WTC11 (cell line): ENCODE measurements around the gene TCF7L1. TPM values are rescaled to one million over a fixed set of nuclear protein-coding genes. Genes with fewer than 3 reads are reported as not detected.

Source experiments
- ATAC-seq: fragments of 200-7000 bp; cut with Tn5 transposase; 2 replicates; pipeline ENCODE4 v1.10.0; 2021; ENCODE audit warnings: mild to moderate bottlenecking, moderate library complexity
- CTCF ChIA-PET: fragments of 300-600 bp; sonication (Branson Sonifier 250); formaldehyde crosslinking; loops from one replicate; lab custom pipeline; 2021; ENCODE audit warnings: antibody characterized with exemption; lab: Charles Lee
- POLR2A ChIA-PET: fragments of 350-600 bp; sonication (Branson Sonifier 250); formaldehyde crosslinking; loops from one replicate; lab custom pipeline; 2021; ENCODE audit warnings: antibody characterized with exemption; lab: Charles Lee
- DNase-seq: peaks from one replicate; pipeline ENCODE4 v3.0.0; 2021; ENCODE audit warnings: low spot score
- H3K27ac Mint-ChIP-seq: 2 replicates; pipeline ENCODE4 v1.8.0; 2021; ENCODE audit warnings: mixed read lengths
- H3K27me3 Mint-ChIP-seq: 2 replicates; pipeline ENCODE4 v1.8.0; 2021; ENCODE audit warnings: low read depth, mild to moderate bottlenecking, moderate library complexity, mixed read lengths
- H3K36me3 Mint-ChIP-seq: 2 replicates; pipeline ENCODE4 v1.8.0; 2021; ENCODE audit warnings: mixed read lengths
- H3K4me1 Mint-ChIP-seq: 2 replicates; pipeline ENCODE4 v1.8.0; 2022; ENCODE audit warnings: mixed read lengths
- H3K4me3 Mint-ChIP-seq: 2 replicates; pipeline ENCODE4 v1.8.0; 2021; ENCODE audit warnings: mild to moderate bottlenecking, moderate library complexity, mixed read lengths
- H3K9me3 Mint-ChIP-seq: 2 replicates; pipeline ENCODE4 v1.8.0; 2021; ENCODE audit warnings: mixed read lengths
- ELF4 ChIP-seq: sonication (generic); formaldehyde crosslinking; IDR thresholded peaks from 2 replicates; pipeline ENCODE4 v1.8.1; 2022; ENCODE audit warnings: low read depth, mild to moderate bottlenecking, moderate library complexity, missing genetic modification reagents
- ESRRA ChIP-seq: sonication (generic); formaldehyde crosslinking; IDR thresholded peaks from 2 replicates; pipeline ENCODE4 v1.8.1; 2022; ENCODE audit warnings: mild to moderate bottlenecking, missing genetic modification reagents, borderline replicate concordance
- FOXP1 ChIP-seq: sonication (generic); formaldehyde crosslinking; IDR thresholded peaks from 2 replicates; pipeline ENCODE4 v1.8.0; 2022; ENCODE audit warnings: missing genetic modification reagents, mild to moderate bottlenecking, moderate library complexity, borderline replicate concordance
- JAZF1 ChIP-seq: fragments of 250-450 bp; sonication (Bioruptor Pico); IDR thresholded peaks from 2 replicates; pipeline ENCODE4 v1.9.0; 2021; ENCODE audit warnings: moderate library complexity, mild to moderate bottlenecking, inconsistent platforms
- MYBL2 ChIP-seq: sonication (generic); formaldehyde crosslinking; IDR thresholded peaks from 2 replicates; pipeline ENCODE4 v1.8.1; 2023; ENCODE audit warnings: mild to moderate bottlenecking, moderate library complexity, missing genetic modification reagents
- NR3C1 ChIP-seq: sonication (generic); formaldehyde crosslinking; conservative IDR thresholded peaks from 2 replicates; pipeline ENCODE4 v1.8.1; 2023; ENCODE audit warnings: low read depth, mild to moderate bottlenecking, missing genetic modification reagents
- PRRX2 ChIP-seq: fragments of 250-450 bp; sonication (Bioruptor Pico); IDR thresholded peaks from 2 replicates; pipeline ENCODE4 v1.8.0; 2021; ENCODE audit warnings: mild to moderate bottlenecking
- SOX15 ChIP-seq: fragments of 250-450 bp; sonication (Bioruptor Pico); IDR thresholded peaks from 2 replicates; pipeline ENCODE4 v1.9.0; 2021; ENCODE audit warnings: mild to moderate bottlenecking
- ZNF423 ChIP-seq: fragments of 250-450 bp; sonication (Bioruptor Pico); IDR thresholded peaks from 2 replicates; pipeline ENCODE4 v2.1.2; 2022; ENCODE audit warnings: mild to moderate bottlenecking, moderate library complexity
- total RNA-seq: library from RNA; stranded (reverse); gene quantifications from 3 replicates; pipeline ENCODE4 v1.2.3, GENCODE V29; 2021
- TF ChIP-seq, protein P1 (sequence below): fragments of 250-450 bp; sonication (Bioruptor Pico); conservative IDR thresholded peaks from 2 replicates; pipeline ENCODE4 v1.9.0; 2021; ENCODE audit warnings: mild to moderate bottlenecking
- TF ChIP-seq, protein P2 (sequence below): fragments of 250-450 bp; sonication (Bioruptor Pico); IDR thresholded peaks from 2 replicates; pipeline ENCODE4 v1.8.0; 2021; ENCODE audit warnings: mild to moderate bottlenecking
- TF ChIP-seq, protein P3 (sequence below): sonication (generic); formaldehyde crosslinking; IDR thresholded peaks from 2 replicates; pipeline ENCODE4 v1.8.0; 2022; ENCODE audit warnings: mild to moderate bottlenecking, missing genetic modification reagents
- TF ChIP-seq, protein P4 (sequence below): sonication (generic); formaldehyde crosslinking; IDR thresholded peaks from 2 replicates; pipeline ENCODE4 v1.8.0; 2023; ENCODE audit warnings: missing genetic modification reagents, mild to moderate bottlenecking, borderline replicate concordance
- TF ChIP-seq, protein P5 (sequence below): sonication (generic); formaldehyde crosslinking; IDR thresholded peaks from 2 replicates; pipeline ENCODE4 v1.8.0; 2023; ENCODE audit warnings: mild to moderate bottlenecking, missing genetic modification reagents
- TF ChIP-seq, protein P6 (sequence below): sonication (generic); formaldehyde crosslinking; conservative IDR thresholded peaks from 2 replicates; pipeline ENCODE4 v1.8.1; 2023; ENCODE audit warnings: mild to moderate bottlenecking, low read depth, missing genetic modification reagents, moderate library complexity

TCF7L1 gene
- total RNA-seq, 1 experiment from 2014 or later, result 104 TPM

DNA sequence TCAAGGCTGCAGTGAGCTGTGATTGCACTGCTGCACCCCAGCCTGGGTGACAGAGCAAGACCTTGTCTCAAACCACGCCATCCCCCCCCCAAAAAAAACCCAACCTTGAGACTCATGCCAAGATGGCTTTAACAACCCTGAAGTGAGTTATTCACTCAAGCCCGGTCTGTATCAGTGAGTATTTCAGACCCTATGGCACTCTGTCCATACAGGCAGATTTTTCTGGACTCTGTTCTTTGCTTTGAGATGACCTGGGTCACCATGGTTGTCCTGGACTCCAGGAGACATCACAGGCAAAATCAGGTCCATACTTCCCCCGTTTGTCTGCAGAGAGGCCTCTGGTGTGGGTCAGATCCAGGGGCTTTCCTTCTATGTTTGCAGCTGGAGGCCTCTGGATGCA, 102.9 kb downstream of the TCF7L1 start:
- Mint-ChIP-seq H3K36me3 (peaks cover 8% of the 10 kb centered on the region; the same call in 1 of the 2 replicates), H3K9me3 (no peaks in the 10 kb centered on the region), H3K27ac (peak overlapping the region; percentile 100), H3K4me1 (peaks cover 83% of the 10 kb centered on the region), H3K27me3 (no peaks in the 10 kb centered on the region), H3K4me3 (peak overlapping the region; percentile 10; the same call in 1 of the 2 replicates)
- TF ChIP-seq, protein P1, sequence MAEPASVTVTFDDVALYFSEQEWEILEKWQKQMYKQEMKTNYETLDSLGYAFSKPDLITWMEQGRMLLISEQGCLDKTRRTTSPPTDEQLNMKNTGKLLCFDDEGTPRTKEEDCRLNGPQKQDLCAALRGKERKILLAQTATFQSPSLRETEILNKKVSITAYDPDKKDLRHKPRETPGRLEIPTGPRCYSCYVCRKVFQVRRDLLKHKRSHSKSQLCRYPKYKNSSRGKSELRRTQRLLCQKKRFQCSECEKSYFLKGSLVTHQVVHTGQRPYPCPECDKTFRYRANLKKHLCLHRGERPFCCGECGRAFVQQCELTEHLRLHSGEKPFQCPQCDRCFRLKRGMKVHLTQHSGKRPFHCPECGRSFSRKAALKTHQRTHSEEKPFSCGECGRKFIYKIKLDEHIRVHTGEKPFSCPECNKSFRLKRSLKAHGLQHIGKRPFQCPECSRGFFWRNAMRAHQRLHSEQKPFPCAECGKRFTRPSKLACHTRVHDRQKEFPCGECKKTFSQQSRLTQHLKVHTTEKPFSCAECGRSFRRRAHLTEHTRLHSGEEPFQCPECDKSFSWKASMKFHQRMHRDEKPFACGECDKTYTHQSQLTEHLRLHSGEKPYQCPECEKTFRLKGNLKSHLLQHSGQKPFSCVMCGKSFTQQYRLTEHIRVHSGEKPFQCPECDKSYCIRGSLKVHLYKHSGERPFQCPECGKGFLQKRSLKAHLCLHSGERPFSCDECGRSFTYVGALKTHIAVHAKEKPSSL, result no peak
- TF ChIP-seq, protein P2, sequence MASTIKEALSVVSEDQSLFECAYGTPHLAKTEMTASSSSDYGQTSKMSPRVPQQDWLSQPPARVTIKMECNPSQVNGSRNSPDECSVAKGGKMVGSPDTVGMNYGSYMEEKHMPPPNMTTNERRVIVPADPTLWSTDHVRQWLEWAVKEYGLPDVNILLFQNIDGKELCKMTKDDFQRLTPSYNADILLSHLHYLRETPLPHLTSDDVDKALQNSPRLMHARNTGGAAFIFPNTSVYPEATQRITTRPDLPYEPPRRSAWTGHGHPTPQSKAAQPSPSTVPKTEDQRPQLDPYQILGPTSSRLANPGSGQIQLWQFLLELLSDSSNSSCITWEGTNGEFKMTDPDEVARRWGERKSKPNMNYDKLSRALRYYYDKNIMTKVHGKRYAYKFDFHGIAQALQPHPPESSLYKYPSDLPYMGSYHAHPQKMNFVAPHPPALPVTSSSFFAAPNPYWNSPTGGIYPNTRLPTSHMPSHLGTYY (CRISPR knock-in tag), result no peak
- no peak for TF ChIP-seq NR3C1 (CRISPR knock-in tag)
- TF ChIP-seq, protein P3, sequence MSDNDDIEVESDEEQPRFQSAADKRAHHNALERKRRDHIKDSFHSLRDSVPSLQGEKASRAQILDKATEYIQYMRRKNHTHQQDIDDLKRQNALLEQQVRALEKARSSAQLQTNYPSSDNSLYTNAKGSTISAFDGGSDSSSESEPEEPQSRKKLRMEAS (CRISPR knock-in tag), result no peak
- no peak for TF ChIP-seq MYBL2 (CRISPR knock-in tag)
- no peak for TF ChIP-seq SOX15
- TF ChIP-seq, protein P4, sequence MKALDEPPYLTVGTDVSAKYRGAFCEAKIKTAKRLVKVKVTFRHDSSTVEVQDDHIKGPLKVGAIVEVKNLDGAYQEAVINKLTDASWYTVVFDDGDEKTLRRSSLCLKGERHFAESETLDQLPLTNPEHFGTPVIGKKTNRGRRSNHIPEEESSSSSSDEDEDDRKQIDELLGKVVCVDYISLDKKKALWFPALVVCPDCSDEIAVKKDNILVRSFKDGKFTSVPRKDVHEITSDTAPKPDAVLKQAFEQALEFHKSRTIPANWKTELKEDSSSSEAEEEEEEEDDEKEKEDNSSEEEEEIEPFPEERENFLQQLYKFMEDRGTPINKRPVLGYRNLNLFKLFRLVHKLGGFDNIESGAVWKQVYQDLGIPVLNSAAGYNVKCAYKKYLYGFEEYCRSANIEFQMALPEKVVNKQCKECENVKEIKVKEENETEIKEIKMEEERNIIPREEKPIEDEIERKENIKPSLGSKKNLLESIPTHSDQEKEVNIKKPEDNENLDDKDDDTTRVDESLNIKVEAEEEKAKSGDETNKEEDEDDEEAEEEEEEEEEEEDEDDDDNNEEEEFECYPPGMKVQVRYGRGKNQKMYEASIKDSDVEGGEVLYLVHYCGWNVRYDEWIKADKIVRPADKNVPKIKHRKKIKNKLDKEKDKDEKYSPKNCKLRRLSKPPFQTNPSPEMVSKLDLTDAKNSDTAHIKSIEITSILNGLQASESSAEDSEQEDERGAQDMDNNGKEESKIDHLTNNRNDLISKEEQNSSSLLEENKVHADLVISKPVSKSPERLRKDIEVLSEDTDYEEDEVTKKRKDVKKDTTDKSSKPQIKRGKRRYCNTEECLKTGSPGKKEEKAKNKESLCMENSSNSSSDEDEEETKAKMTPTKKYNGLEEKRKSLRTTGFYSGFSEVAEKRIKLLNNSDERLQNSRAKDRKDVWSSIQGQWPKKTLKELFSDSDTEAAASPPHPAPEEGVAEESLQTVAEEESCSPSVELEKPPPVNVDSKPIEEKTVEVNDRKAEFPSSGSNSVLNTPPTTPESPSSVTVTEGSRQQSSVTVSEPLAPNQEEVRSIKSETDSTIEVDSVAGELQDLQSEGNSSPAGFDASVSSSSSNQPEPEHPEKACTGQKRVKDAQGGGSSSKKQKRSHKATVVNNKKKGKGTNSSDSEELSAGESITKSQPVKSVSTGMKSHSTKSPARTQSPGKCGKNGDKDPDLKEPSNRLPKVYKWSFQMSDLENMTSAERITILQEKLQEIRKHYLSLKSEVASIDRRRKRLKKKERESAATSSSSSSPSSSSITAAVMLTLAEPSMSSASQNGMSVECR, result no peak
- no peak for TF ChIP-seq ESRRA
- TF ChIP-seq JAZF1 (CRISPR knock-in tag), result no peak
- TF ChIP-seq PRRX2 (CRISPR knock-in tag), result no peak
- TF ChIP-seq ZNF423 (CRISPR knock-in tag), result no peak
- TF ChIP-seq, protein P5, sequence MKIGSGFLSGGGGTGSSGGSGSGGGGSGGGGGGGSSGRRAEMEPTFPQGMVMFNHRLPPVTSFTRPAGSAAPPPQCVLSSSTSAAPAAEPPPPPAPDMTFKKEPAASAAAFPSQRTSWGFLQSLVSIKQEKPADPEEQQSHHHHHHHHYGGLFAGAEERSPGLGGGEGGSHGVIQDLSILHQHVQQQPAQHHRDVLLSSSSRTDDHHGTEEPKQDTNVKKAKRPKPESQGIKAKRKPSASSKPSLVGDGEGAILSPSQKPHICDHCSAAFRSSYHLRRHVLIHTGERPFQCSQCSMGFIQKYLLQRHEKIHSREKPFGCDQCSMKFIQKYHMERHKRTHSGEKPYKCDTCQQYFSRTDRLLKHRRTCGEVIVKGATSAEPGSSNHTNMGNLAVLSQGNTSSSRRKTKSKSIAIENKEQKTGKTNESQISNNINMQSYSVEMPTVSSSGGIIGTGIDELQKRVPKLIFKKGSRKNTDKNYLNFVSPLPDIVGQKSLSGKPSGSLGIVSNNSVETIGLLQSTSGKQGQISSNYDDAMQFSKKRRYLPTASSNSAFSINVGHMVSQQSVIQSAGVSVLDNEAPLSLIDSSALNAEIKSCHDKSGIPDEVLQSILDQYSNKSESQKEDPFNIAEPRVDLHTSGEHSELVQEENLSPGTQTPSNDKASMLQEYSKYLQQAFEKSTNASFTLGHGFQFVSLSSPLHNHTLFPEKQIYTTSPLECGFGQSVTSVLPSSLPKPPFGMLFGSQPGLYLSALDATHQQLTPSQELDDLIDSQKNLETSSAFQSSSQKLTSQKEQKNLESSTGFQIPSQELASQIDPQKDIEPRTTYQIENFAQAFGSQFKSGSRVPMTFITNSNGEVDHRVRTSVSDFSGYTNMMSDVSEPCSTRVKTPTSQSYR (CRISPR knock-in tag), result no peak
- TF ChIP-seq, protein P6, sequence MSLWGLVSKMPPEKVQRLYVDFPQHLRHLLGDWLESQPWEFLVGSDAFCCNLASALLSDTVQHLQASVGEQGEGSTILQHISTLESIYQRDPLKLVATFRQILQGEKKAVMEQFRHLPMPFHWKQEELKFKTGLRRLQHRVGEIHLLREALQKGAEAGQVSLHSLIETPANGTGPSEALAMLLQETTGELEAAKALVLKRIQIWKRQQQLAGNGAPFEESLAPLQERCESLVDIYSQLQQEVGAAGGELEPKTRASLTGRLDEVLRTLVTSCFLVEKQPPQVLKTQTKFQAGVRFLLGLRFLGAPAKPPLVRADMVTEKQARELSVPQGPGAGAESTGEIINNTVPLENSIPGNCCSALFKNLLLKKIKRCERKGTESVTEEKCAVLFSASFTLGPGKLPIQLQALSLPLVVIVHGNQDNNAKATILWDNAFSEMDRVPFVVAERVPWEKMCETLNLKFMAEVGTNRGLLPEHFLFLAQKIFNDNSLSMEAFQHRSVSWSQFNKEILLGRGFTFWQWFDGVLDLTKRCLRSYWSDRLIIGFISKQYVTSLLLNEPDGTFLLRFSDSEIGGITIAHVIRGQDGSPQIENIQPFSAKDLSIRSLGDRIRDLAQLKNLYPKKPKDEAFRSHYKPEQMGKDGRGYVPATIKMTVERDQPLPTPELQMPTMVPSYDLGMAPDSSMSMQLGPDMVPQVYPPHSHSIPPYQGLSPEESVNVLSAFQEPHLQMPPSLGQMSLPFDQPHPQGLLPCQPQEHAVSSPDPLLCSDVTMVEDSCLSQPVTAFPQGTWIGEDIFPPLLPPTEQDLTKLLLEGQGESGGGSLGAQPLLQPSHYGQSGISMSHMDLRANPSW (CRISPR knock-in tag), result no peak
- TF ChIP-seq FOXP1 (CRISPR knock-in tag), result no peak
- no peak for TF ChIP-seq ELF4 (CRISPR knock-in tag)
- ATAC-seq (no peak), DNase-seq (no peak)
- POLR2A ChIA-PET, result interaction anchor here (1.3 to 3.9 kb wide), 2 partner anchors 20 to 101 kb away, joined by 7 to 34 read pairs; no protein-coding TSS in a partner anchor
- CTCF ChIA-PET, result interaction anchor here (1.0 to 4.9 kb wide), 5 partner anchors 8 to 51 kb away, joined by 3 to 35 read pairs (median 8); no protein-coding TSS in a partner anchor
